Measurements from ENCODE around the gene FBLN2.

DNA sequence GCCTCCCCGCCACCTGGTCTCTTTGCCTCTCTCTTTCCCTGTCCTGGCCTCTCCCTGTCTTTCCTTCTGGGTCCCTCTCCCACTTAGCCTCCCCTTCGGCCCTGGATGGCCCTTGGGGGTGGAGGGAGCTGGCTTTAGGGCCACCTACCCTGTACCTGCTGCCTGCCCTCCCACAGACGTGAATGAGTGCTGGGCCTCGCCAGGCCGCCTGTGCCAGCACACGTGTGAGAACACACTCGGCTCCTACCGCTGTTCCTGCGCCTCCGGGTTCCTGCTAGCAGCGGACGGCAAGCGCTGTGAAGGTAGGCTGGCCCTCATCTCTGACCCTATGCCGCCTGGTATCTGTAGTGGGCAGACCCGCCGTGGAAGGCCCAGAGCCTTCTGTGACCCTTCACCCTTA is 80.7 kb downstream of the FBLN2 start:
- TF ChIP-seq, protein P1, sequence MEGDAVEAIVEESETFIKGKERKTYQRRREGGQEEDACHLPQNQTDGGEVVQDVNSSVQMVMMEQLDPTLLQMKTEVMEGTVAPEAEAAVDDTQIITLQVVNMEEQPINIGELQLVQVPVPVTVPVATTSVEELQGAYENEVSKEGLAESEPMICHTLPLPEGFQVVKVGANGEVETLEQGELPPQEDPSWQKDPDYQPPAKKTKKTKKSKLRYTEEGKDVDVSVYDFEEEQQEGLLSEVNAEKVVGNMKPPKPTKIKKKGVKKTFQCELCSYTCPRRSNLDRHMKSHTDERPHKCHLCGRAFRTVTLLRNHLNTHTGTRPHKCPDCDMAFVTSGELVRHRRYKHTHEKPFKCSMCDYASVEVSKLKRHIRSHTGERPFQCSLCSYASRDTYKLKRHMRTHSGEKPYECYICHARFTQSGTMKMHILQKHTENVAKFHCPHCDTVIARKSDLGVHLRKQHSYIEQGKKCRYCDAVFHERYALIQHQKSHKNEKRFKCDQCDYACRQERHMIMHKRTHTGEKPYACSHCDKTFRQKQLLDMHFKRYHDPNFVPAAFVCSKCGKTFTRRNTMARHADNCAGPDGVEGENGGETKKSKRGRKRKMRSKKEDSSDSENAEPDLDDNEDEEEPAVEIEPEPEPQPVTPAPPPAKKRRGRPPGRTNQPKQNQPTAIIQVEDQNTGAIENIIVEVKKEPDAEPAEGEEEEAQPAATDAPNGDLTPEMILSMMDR (IDR thresholded peaks at IDR 0.05) = no peak
- TF ChIP-seq POLR2A (IDR thresholded peaks at IDR 0.05) = no peak

Data from Peyer's patch (tissue), 4 donors.